Stimulated activated CD8-positive, alpha-beta memory T cell treated with anti-CD3 and anti-CD28 coated beads, Interleukin-2, amount 100 ng/mL, for 48 hours (primary cell): ENCODE results near the gene ELOVL2.

Experiments
- DNase-seq, 2 donors: peaks; one replicate each; pipeline ENCODE4 v3.0.0-alpha.2; 2020; ENCODE audit warnings: low read depth in 2 of 2

Gene ELOVL2

GRCh38 chr6:10979603-10980002 is 64.5 kb downstream of the ELOVL2 start:
- DNase-seq, result no peak

GRCh38 chr6:10977231-10977968 is 66.7 kb downstream of the ELOVL2 start:
- DNase-seq, result no peak

- DNase-seq, result no peak
Measured at GRCh38 chr6:10976571-10976970, 67.5 kb downstream of the ELOVL2 start.

GRCh38 chr6:10972196-10972595 is 71.9 kb downstream of the ELOVL2 start:
- DNase-seq, result no peak

GRCh38 chr6:10970731-10971130 is 73.4 kb downstream of the ELOVL2 start:
- no peak for DNase-seq

GRCh38 chr6:10968776-10969175 is 75.3 kb downstream of the ELOVL2 start:
- no peak for DNase-seq

GRCh38 chr6:10964684-10965083 is 79.4 kb downstream of the ELOVL2 start:
- no peak for DNase-seq

- no peak for DNase-seq
Measured at GRCh38 chr6:10963113-10963512, 81.0 kb downstream of the ELOVL2 start.

- DNase-seq, result no peak
Measured at GRCh38 chr6:10962673-10963072, 81.4 kb downstream of the ELOVL2 start.

- DNase-seq, result no peak
Measured at GRCh38 chr6:10961837-10962236, 82.3 kb downstream of the ELOVL2 start.

- no peak for DNase-seq
Measured at GRCh38 chr6:10960171-10960570, 83.9 kb downstream of the ELOVL2 start.

- no peak for DNase-seq
Measured at GRCh38 chr6:10957414-10957886, 86.7 kb downstream of the ELOVL2 start.

GRCh38 chr6:10956776-10957175 is 87.3 kb downstream of the ELOVL2 start:
- DNase-seq, result no peak

- peak; percentile 67 to 73 for DNase-seq
Measured at GRCh38 chr6:10954590-10955010, 89.5 kb downstream of the ELOVL2 start.

GRCh38 chr6:10951675-10952282 is 92.3 kb downstream of the ELOVL2 start:
- DNase-seq, result no peak

GRCh38 chr6:10949579-10950490 is 94.3 kb downstream of the ELOVL2 start:
- DNase-seq, result no peak

- no peak for DNase-seq
Measured at GRCh38 chr6:10947966-10948365, 96.1 kb downstream of the ELOVL2 start.

GRCh38 chr6:10945845-10946244 is 98.3 kb downstream of the ELOVL2 start:
- DNase-seq, result no peak

- DNase-seq, result no peak
Measured at GRCh38 chr6:10939840-10940239, 104.3 kb downstream of the ELOVL2 start.

- DNase-seq, result no peak
Measured at GRCh38 chr6:10933126-10933525, 111.0 kb downstream of the ELOVL2 start.
